Skeletal muscle tissue (tissue), 4 donors: ENCODE results near the gene IGF2BP2. TPM values are rescaled to one million over a fixed set of nuclear protein-coding genes. Genes with fewer than 3 reads are reported as not detected.
A peak's percentile ranks its signal among the peaks of the same experiment; 100 is the strongest.

Experiments
- H3K27ac ChIP-seq: one replicate; pipeline ENCODE4 v1.7.0; 2013; ENCODE audit warnings: mild to moderate bottlenecking, low read depth, low read length, inconsistent platforms
- H3K27me3 ChIP-seq, 3 donors: one replicate each; pipeline ENCODE4 v1.7.0; 2013; ENCODE audit warnings: low read length in 3 of 3; ENCODE audit not compliant: control insufficient read depth in 3 of 3, insufficient read depth in 3 of 3
- H3K36me3 ChIP-seq, 3 donors: one replicate each; pipeline ENCODE4 v1.7.0; 2013; ENCODE audit warnings: low read length in 3 of 3; ENCODE audit not compliant: control insufficient read depth in 3 of 3, insufficient read depth in 3 of 3
- H3K4me1 ChIP-seq, 3 donors: one replicate each; pipeline ENCODE4 v1.7.0; 2013; ENCODE audit warnings: low read length in 3 of 3, mild to moderate bottlenecking in 3 of 3; ENCODE audit not compliant: control insufficient read depth in 3 of 3, insufficient read depth in 3 of 3
- H3K4me3 ChIP-seq, 3 donors: one replicate each; pipeline ENCODE4 v1.7.0; 2013; ENCODE audit warnings: low read length in 3 of 3
- H3K9ac ChIP-seq, 3 donors: one replicate each; pipeline ENCODE4 v1.7.0; 2013; ENCODE audit warnings: low read length in 3 of 3, mild to moderate bottlenecking in 3 of 3, moderate library complexity in 2 of 3, low read depth in 1 of 3
- H3K9me3 ChIP-seq, 3 donors: one replicate each; pipeline ENCODE4 v1.7.0; 2013; ENCODE audit warnings: low read length in 3 of 3; ENCODE audit not compliant: control insufficient read depth in 3 of 3
- total RNA-seq: library from RNA; depleted of rRNA; stranded (reverse); fragments of >200 nt; gene quantifications from one replicate; pipeline ENCODE4 v1.2.3, GENCODE V29; 2014
- donor health status: Osteomylitis.

Gene IGF2BP2
- total RNA-seq, 1 donor from 2014 or later: 26.6 TPM

DNA sequence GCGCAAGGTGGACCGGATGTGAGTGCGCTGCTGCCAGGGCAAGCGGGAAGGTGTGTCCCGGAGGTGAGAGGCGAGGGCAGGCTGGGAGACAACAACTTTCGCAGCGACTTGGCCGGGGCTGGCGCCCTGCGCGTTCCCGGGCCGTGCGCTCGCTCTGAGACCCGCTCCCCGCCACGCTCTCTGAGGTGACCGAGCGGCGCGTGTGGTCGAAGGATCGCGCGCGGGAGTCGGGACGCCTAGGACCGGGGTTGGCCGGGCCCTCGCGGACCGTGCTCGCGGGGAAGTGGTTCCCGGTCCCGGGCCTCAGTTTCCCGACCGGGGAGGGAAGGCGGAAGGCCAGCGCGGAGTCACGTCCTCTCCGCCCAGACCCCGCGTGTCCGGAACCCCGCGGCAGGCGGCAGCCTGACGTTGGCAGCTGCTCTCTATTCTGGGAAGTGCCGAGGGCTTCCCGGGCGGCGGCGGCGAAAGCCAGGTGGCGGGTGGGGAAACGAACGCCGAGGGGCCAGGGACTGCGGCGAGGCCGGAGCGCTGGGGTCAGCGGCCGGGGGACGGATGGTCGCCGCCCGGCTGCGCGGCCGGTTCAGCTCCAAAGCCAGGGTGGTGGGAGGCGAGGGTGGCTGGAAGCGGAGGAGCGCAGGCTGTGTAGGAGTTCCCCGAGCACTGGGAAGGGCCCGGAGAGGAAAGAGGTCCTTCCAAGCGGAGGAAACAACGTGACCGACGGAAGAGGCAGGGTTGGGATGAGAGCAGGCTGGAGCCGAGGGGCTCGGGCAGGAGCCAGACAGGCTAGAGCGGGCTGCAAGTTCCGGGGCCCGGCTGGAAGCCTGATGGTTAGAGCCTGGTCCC is 1.0 kb upstream of the IGF2BP2 start:
- Histone ChIP-seq H3K9ac (peak overlapping the region in 2 of 3 donors; percentile 62 to 65), H3K36me3 (no peaks in the 10 kb centered on the region), H3K27me3 (peaks cover 30 to 51% (median 46%) of the 10 kb centered on the region in 3 donors), H3K4me3 (peak overlapping the region; percentile 67 to 75 (median 73)), H3K4me1 (peaks cover 6 to 14% (median 11%) of the 10 kb centered on the region in 3 donors), H3K9me3 (peaks cover 0 to 2% (median 0%) of the 10 kb centered on the region in 3 donors), H3K27ac (no peak overlapping the region)

DNA sequence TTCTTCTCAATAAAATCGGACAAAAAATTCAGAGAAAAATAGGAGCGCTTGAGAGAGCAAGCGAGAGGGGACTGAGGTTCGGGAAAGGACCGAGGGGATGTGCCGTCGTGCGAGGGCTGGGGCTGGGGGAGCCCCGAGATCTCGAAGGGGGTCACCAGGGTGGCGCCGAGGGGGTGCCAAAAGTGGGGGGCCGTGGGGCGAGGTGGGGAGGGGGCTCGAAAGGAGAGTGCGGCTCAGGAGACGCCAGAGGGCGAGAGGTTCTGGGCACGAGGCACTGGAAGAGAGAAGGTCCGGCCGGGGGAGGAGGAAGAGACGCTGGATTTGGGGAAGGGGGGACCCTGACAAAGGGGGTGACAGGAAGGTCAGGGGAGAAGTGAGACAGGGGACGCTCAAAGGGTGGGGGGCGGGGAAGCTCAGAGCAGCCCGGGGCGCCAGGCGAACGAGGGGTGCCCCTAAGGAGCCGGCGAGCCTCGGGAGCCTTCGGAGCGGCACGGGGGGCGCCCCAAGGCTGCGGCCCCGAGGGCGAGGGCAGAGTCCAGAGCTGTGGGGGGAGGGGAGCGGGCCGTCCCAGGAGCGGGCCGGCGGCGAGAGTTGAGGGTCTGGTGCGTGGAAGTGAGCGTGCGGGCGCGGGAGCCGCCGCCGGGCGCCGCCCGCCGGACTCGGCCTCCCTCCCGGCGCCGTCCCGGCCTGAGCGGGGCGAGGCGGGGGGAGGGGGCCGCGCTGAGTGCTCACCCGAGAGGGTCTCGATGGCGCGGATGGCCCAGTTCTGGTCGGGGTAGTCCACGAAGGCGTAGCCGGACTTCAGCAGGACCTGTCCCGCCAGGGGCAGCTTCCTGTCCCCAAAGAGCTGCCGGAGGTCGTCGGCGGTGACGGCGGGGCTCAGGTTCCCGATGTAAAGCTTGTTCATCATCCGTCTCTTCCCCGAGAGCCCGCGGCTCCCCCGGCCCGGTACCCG is 514 bp downstream of the IGF2BP2 start:
- Histone ChIP-seq H3K36me3 (no peaks in the 10 kb centered on the region), H3K27me3 (peaks cover 36 to 60% (median 47%) of the 10 kb centered on the region in 3 donors), H3K27ac (no peak overlapping the region), H3K9me3 (peaks cover 0 to 2% (median 0%) of the 10 kb centered on the region in 3 donors), H3K9ac (peak overlapping the region in 1 of 3 donors; percentile 71), H3K4me3 (peak overlapping the region; percentile 54 to 73 (median 63)), H3K4me1 (peaks cover 6 to 14% (median 11%) of the 10 kb centered on the region in 3 donors)

- no peak overlapping the region for H3K27ac ChIP-seq
- peaks cover 44 to 63% (median 45%) of the 10 kb centered on the region in 3 donors for H3K27me3 ChIP-seq
- no peaks in the 10 kb centered on the region for H3K36me3 ChIP-seq
These were observed 1.5 kb downstream of the IGF2BP2 start for GRCh38 chr3:185823078-185824044.

DNA sequence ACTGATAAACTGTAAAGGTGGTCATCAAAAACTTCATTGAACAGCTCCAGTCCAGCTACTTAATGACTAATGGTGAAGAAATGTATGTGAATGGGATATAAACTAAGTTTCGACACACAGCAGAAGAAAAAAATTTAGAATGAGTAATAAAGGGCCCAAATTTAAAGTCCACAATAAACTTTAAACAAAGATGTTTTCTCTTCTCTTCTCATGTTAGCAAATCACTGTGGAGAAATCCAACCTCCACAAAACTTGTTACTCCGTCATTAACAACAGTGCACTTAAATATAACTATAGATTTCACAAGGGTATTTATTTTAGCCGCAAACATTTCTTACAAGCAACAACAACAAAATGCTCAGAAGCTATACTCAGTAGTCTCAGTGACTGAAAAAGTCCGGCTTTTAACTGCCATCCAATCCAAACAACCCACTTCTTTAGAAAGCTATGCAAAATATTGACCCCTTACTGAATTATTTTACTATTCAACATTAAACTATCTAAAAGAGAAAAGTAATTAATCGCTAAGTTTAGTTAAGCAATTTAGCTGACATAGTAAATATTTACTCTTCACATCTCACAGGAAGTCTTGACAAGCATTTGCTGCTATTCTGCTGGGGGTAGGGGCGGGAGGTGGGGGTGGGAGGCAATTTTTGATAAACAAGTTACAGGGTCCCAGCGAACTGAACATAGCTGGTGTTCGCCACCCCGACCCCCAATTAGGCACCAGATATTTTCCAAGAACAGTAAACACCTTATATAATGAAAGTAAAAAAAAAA is 2.4 kb downstream of the IGF2BP2 start:
- no peak overlapping the region for H3K27ac ChIP-seq
- H3K4me1 ChIP-seq: peaks cover 6 to 14% (median 11%) of the 10 kb centered on the region in 3 donors
- H3K9me3 ChIP-seq: peaks cover 0 to 2% (median 0%) of the 10 kb centered on the region in 3 donors
- no peaks in the 10 kb centered on the region for H3K36me3 ChIP-seq
- H3K27me3 ChIP-seq: peaks cover 47 to 62% (median 48%) of the 10 kb centered on the region in 3 donors
- peak overlapping the region in 2 of 3 donors; percentile 54 to 71 for H3K9ac ChIP-seq
- peak overlapping the region in 1 of 3 donors; percentile 41 for H3K4me3 ChIP-seq

More at GRCh38 chr3:185823078-185824044, 1.5 kb downstream of the IGF2BP2 start:
- Histone ChIP-seq H3K4me3 (peak overlapping the region; percentile 41 to 59 (median 59)), H3K4me1 (peaks cover 6 to 14% (median 11%) of the 10 kb centered on the region in 3 donors), H3K9me3 (peaks cover 0 to 2% (median 0%) of the 10 kb centered on the region in 3 donors), H3K9ac (peak overlapping the region in 2 of 3 donors; percentile 54 to 71)

- Histone ChIP-seq H3K4me3 (no peak overlapping the region), H3K9me3 (peaks cover 0 to 2% (median 0%) of the 10 kb centered on the region in 3 donors), H3K27me3 (peaks cover 38 to 55% (median 43%) of the 10 kb centered on the region in 3 donors), H3K36me3 (no peaks in the 10 kb centered on the region), H3K4me1 (peaks cover 6 to 14% (median 10%) of the 10 kb centered on the region in 3 donors), H3K27ac (no peak overlapping the region), H3K9ac (no peak overlapping the region)
These were observed 3.7 kb downstream of the IGF2BP2 start for GRCh38 chr3:185820973-185821758.

DNA sequence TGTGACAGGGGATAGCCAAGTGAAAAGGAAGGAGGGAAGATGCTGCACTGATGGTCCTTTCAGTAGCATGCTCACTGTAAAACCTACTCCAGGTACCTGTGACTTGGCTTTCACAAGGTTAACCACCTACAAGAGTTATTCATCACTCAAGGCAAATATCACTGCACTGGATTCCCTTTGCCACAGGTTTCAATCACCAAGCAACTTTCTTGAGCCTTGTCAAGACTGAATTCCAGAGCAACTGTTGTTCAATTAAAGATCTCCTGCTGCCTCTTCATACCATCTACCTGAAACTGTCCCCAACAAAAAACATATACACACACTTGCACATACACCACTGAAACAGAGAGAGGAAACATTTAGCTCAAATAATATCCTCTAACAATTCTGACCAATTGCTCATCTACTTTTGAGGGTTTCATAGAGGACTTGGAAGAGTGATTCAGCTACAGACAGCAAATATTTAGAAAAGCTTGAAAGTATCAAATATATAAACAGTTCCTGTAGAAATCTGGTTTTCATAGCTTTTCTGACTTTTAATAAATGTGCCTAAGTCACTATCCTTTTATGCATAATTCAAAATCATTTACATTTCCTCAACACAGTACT is 6.5 kb downstream of the IGF2BP2 start:
- Histone ChIP-seq H3K9me3 (peaks cover 0 to 2% (median 0%) of the 10 kb centered on the region in 3 donors), H3K27ac (no peak overlapping the region), H3K4me3 (no peak overlapping the region), H3K36me3 (no peaks in the 10 kb centered on the region), H3K9ac (no peak overlapping the region), H3K27me3 (peaks cover 27 to 46% (median 33%) of the 10 kb centered on the region in 3 donors), H3K4me1 (peaks cover 5 to 6% (median 5%) of the 10 kb centered on the region in 3 donors)

DNA sequence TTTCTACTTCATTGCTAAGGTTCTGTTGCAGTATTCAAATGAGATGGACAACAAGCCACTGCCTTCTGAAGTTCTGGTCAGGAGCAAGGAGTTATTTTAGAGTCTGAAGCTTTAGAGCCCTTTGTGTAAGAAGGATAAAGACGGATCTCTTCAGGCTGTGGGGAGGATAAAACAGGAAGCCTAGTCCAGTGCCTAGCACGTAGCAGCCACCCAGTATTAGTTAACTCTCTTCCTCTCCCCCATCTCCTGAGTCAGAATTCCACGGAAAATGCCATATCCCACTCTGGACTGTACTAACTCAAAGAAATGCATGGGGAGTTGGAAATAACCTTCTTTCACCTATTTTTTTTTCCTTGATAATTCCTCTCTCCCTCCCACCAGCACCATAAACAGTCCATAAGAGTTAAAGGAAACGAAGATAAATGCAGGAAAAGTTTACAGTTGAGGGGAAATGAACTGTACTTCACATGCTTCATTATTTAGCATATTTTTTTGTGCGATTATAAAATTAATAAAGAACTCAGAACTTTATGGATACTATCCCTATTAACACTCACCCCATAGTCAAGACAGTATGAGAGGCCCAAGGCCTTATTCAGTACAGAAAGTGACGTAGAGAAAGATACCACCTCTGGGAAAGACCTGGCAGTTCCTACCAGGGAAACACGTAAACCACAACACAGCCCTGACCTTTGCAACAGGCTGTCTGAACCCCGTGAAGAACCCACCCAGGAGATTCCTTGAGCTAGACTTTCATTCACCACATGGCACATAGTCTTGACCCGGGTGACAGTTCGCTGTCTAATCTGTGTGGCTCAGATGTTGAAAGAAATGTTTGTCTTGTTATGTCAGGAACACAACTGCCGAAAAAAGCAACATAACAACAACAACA is 9.2 kb downstream of the IGF2BP2 start:
- Histone ChIP-seq H3K36me3 (no peaks in the 10 kb centered on the region), H3K27me3 (peaks cover 4 to 24% (median 19%) of the 10 kb centered on the region in 3 donors), H3K4me3 (no peak overlapping the region), H3K27ac (no peak overlapping the region), H3K9ac (no peak overlapping the region), H3K9me3 (no peaks in the 10 kb centered on the region), H3K4me1 (no peaks in the 10 kb centered on the region)
